H9 (cell line): ENCODE measurements around the gene RASGRF1. TPM values are rescaled to one million over a fixed set of nuclear protein-coding genes. Genes with fewer than 3 reads are reported as not detected.

Experiments used
- DNase-seq: peaks from one replicate; pipeline ENCODE4 v3.0.0-alpha.2; 2017
- H2AFZ ChIP-seq: one replicate; pipeline ENCODE4 v1.6.1; 2013; ENCODE audit warnings: mild to moderate bottlenecking, low read length, control low read depth, moderate library complexity
- H2AK5ac ChIP-seq: 2 replicates; pipeline ENCODE4 v1.6.1; 2013; ENCODE audit warnings: low read length, control low read depth, mixed read lengths; ENCODE audit not compliant: insufficient read length
- H2BK120ac ChIP-seq: one replicate; pipeline ENCODE4 v1.6.1; 2013; ENCODE audit warnings: low read depth, mild to moderate bottlenecking, low read length, control low read depth, inconsistent platforms; ENCODE audit not compliant: poor library complexity, severe bottlenecking
- H2BK12ac ChIP-seq: 2 replicates; pipeline ENCODE4 v1.6.1; 2013; ENCODE audit warnings: low read length, control low read depth, mixed read lengths, low read depth; ENCODE audit not compliant: insufficient read length
- H2BK15ac ChIP-seq: 2 replicates; pipeline ENCODE4 v1.6.1; 2013; ENCODE audit warnings: low read depth, low read length, control low read depth
- H2BK20ac ChIP-seq: one replicate; pipeline ENCODE4 v1.6.1; 2013; ENCODE audit warnings: low read depth, mild to moderate bottlenecking, low read length, control low read depth, inconsistent platforms; ENCODE audit not compliant: poor library complexity, severe bottlenecking
- H2BK5ac ChIP-seq: 2 replicates; pipeline ENCODE4 v1.6.1; 2013; ENCODE audit warnings: low read length, control low read depth, mixed read lengths; ENCODE audit not compliant: insufficient read length
- H3K14ac ChIP-seq: 2 replicates; pipeline ENCODE4 v1.6.1; 2013; ENCODE audit warnings: low read length, control low read depth; ENCODE audit not compliant: insufficient read depth
- H3K18ac ChIP-seq: 2 replicates; pipeline ENCODE4 v1.6.1; 2013; ENCODE audit warnings: low read depth, mild to moderate bottlenecking, mixed read lengths, low read length, control low read depth; ENCODE audit not compliant: insufficient read length
- H3K23ac ChIP-seq: 2 replicates; pipeline ENCODE4 v1.6.1; 2013; ENCODE audit warnings: low read length, control low read depth, mixed read lengths, low read depth; ENCODE audit not compliant: insufficient read length
- H3K23me2 ChIP-seq: 2 replicates; pipeline ENCODE4 v1.6.1; 2013; ENCODE audit warnings: low read depth, mild to moderate bottlenecking, mixed read lengths, low read length, control low read depth; ENCODE audit not compliant: insufficient read length, poor library complexity, severe bottlenecking
- H3K27ac ChIP-seq: 2 replicates; pipeline ENCODE4 v1.5.1; 2013; ENCODE audit warnings: low read length, control low read depth, mixed read lengths, low read depth; ENCODE audit not compliant: insufficient read length
- H3K27me3 ChIP-seq: 2 replicates; pipeline ENCODE4 v1.6.1; 2013; ENCODE audit warnings: low read length, control low read depth, inconsistent platforms; ENCODE audit not compliant: insufficient read depth
- H3K4ac ChIP-seq: 2 replicates; pipeline ENCODE4 v1.6.1; 2013; ENCODE audit warnings: low read depth, mild to moderate bottlenecking, control low read depth, inconsistent platforms, low read length, moderate library complexity
- H3K4me1 ChIP-seq: 2 replicates; pipeline ENCODE4 v1.6.1; 2013; ENCODE audit warnings: low read length, control low read depth, inconsistent platforms; ENCODE audit not compliant: insufficient read depth
- H3K4me2 ChIP-seq: 2 replicates; pipeline ENCODE4 v1.6.1; 2013; ENCODE audit warnings: low read length, control low read depth, mixed read lengths; ENCODE audit not compliant: insufficient read length, insufficient read depth
- H3K56ac ChIP-seq: 2 replicates; pipeline ENCODE4 v1.6.1; 2013; ENCODE audit warnings: low read depth, mild to moderate bottlenecking, mixed read lengths, low read length, control low read depth; ENCODE audit not compliant: insufficient read length
- H3K79me1 ChIP-seq: 2 replicates; pipeline ENCODE4 v1.6.1; 2013; ENCODE audit warnings: low read depth, mild to moderate bottlenecking, moderate library complexity, low read length, control low read depth, inconsistent platforms; ENCODE audit not compliant: insufficient read depth, poor library complexity, severe bottlenecking
- H3K79me2 ChIP-seq: 2 replicates; pipeline ENCODE4 v1.6.1; 2013; ENCODE audit warnings: low read length, control low read depth, inconsistent platforms; ENCODE audit not compliant: insufficient read depth
- H3K9ac ChIP-seq: 2 replicates; pipeline ENCODE4 v1.6.1; 2013; ENCODE audit warnings: low read length, control low read depth, mixed read lengths; ENCODE audit not compliant: insufficient read length; ENCODE audit errors: extremely low read depth
- H3K9me3 ChIP-seq: one replicate; pipeline ENCODE4 v1.6.1; 2013; ENCODE audit warnings: low read depth, low read length, inconsistent platforms; ENCODE audit not compliant: control insufficient read depth
- H3T11ph ChIP-seq: one replicate; pipeline ENCODE4 v1.6.1; 2013; ENCODE audit warnings: mild to moderate bottlenecking, low read length, control low read depth, inconsistent platforms
- H4K20me1 ChIP-seq: one replicate; pipeline ENCODE4 v1.6.1; 2013; ENCODE audit not compliant: control insufficient read depth, insufficient read length, insufficient read depth
- H4K5ac ChIP-seq: 2 replicates; pipeline ENCODE4 v1.6.1; 2013; ENCODE audit warnings: low read depth, mild to moderate bottlenecking, mixed read lengths, low read length, control low read depth; ENCODE audit not compliant: insufficient read length
- H4K8ac ChIP-seq: replicated peaks from 2 replicates; pipeline ENCODE4 v1.6.1; 2013; ENCODE audit warnings: low read length, control low read depth, mixed read lengths, low read depth; ENCODE audit not compliant: insufficient read length
- H4K91ac ChIP-seq: 2 replicates; pipeline ENCODE4 v1.6.1; 2013; ENCODE audit warnings: low read depth, mild to moderate bottlenecking, moderate library complexity, mixed read lengths, low read length, control low read depth; ENCODE audit not compliant: insufficient read length
- H3K27ac Mint-ChIP-seq, 3 experiments: 2 replicates in 2 of 3; 3 replicates in 1 of 3; pipeline ENCODE4 v1.8.0; 2020 to 2021; ENCODE audit warnings: mixed read lengths in 3 of 3, mild to moderate bottlenecking in 1 of 3, moderate library complexity in 1 of 3
- H3K27me3 Mint-ChIP-seq: 2 replicates; pipeline ENCODE4 v1.8.0; 2021; ENCODE audit warnings: low read depth, mild to moderate bottlenecking, moderate library complexity, mixed read lengths
- H3K36me3 Mint-ChIP-seq, 3 experiments: 2 replicates in 2 of 3; 3 replicates in 1 of 3; pipeline ENCODE4 v1.8.0; 2020 to 2021; ENCODE audit warnings: low read depth in 3 of 3, mixed read lengths in 3 of 3; ENCODE audit not compliant: insufficient read depth in 1 of 3
- H3K4me1 Mint-ChIP-seq, 2 experiments: 2 replicates each; pipeline ENCODE4 v1.8.0; 2020; ENCODE audit warnings: mixed read lengths in 2 of 2
- H3K4me3 Mint-ChIP-seq, 2 experiments: 2 replicates in 1 of 2; 3 replicates in 1 of 2; pipeline ENCODE4 v1.8.0; 2020 to 2021; ENCODE audit warnings: mild to moderate bottlenecking in 2 of 2, mixed read lengths in 2 of 2, moderate library complexity in 1 of 2
- H3K9me3 Mint-ChIP-seq, 2 experiments: 2 replicates in 1 of 2; 3 replicates in 1 of 2; pipeline ENCODE4 v1.8.0; 2020; ENCODE audit warnings: mild to moderate bottlenecking in 2 of 2, mixed read lengths in 2 of 2, moderate library complexity in 1 of 2
- WGBS: extraction: QIAGEN DNeasy Blood & Tissue Kit; methylation state at CpG from one replicate; pipeline ENCODE4 v1.1.7; 2013; ENCODE audit warnings: missing lambda C conversion rate, low lambda C conversion rate, mixed read lengths; ENCODE audit not compliant: insufficient read length; ENCODE audit errors: extremely low coverage; 5-methylcytosine and 5-hydroxymethylcytosine counted together
- total RNA-seq: library from RNA; stranded (reverse); gene quantifications from 2 replicates; pipeline ENCODE4 v1.2.1, GENCODE V29; 2021
- TF ChIP-seq, protein P1 (sequence below): fragments of 200-600 bp; sonication (generic); conservative IDR thresholded peaks from 3 replicates; pipeline ENCODE4 v1.8.0; 2021; ENCODE audit warnings: antibody characterized with exemption, mild to moderate bottlenecking

RASGRF1 gene
- total RNA-seq, 1 experiment from 2014 or later = 0.48 TPM

DNA sequence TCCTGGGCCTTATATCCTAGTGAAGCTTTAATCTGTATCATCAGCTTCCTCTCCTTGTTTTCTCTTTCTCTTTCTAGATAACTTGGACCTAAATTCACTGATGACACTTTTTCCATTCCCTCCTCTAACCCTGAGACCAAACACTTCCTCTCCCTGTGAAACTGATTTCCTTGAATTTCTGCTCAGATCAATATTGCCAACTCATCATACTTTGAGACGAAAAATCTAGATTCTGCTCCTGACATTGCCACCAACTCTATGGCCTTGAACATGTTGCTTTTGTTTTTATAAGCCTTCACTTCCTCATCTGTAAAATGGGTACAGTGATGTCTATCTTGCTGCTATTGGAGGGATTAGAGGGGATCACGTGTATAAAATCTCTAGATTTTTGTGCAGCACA is 42.7 kb upstream of the RASGRF1 start:
- Histone ChIP-seq H2BK120ac (no peak overlapping the region), H3K14ac (no peak overlapping the region), H3K9ac (no peak overlapping the region), H4K20me1 (no peaks in the 10 kb centered on the region), H2BK12ac (no peak overlapping the region), H3T11ph (no peak overlapping the region), H4K8ac (no peak overlapping the region), H3K56ac (no peak overlapping the region), H4K91ac (no peak overlapping the region), H2BK20ac (no peak overlapping the region), H3K23me2 (peaks cover 3% of the 10 kb centered on the region), H3K27ac (no peak overlapping the region), H2BK15ac (no peak overlapping the region), H2AK5ac (no peak overlapping the region), H3K23ac (no peak overlapping the region), H3K9me3 (no peaks in the 10 kb centered on the region), H3K79me1 (no peaks in the 10 kb centered on the region), H3K18ac (no peak overlapping the region), H3K79me2 (no peaks in the 10 kb centered on the region), H3K27me3 (peaks cover 2% of the 10 kb centered on the region; the same call in 1 of the 2 replicates), H3K4ac (no peak overlapping the region), H2AFZ (no peak overlapping the region), H3K4me2 (no peak overlapping the region), H4K5ac (no peak overlapping the region), H2BK5ac (no peak overlapping the region), H3K4me1 (peaks cover 12% of the 10 kb centered on the region; the same call in 1 of the 2 replicates)
- Mint-ChIP-seq H3K27me3 (peaks cover 10% of the 10 kb centered on the region), H3K4me1 (peaks cover 26 to 27% of the 10 kb centered on the region in 2 experiments), H3K36me3 (no peaks in the 10 kb centered on the region; a peak in 1 of 7 replicates), H3K9me3 (peaks cover 0 to 8% of the 10 kb centered on the region in 2 experiments; a peak in 3 of 5 replicates), H3K4me3 (no peak overlapping the region), H3K27ac (no peak overlapping the region)
- DNase-seq = no peak
- TF ChIP-seq, protein P1, sequence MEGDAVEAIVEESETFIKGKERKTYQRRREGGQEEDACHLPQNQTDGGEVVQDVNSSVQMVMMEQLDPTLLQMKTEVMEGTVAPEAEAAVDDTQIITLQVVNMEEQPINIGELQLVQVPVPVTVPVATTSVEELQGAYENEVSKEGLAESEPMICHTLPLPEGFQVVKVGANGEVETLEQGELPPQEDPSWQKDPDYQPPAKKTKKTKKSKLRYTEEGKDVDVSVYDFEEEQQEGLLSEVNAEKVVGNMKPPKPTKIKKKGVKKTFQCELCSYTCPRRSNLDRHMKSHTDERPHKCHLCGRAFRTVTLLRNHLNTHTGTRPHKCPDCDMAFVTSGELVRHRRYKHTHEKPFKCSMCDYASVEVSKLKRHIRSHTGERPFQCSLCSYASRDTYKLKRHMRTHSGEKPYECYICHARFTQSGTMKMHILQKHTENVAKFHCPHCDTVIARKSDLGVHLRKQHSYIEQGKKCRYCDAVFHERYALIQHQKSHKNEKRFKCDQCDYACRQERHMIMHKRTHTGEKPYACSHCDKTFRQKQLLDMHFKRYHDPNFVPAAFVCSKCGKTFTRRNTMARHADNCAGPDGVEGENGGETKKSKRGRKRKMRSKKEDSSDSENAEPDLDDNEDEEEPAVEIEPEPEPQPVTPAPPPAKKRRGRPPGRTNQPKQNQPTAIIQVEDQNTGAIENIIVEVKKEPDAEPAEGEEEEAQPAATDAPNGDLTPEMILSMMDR = no peak
- no CpG with 5 or more reads among the region's 2 CpGs for WGBS
